ENCODE measurements around the gene PAEP.
A peak's percentile ranks its signal among the peaks of the same experiment; 100 is the strongest.

PAEP gene

DNA sequence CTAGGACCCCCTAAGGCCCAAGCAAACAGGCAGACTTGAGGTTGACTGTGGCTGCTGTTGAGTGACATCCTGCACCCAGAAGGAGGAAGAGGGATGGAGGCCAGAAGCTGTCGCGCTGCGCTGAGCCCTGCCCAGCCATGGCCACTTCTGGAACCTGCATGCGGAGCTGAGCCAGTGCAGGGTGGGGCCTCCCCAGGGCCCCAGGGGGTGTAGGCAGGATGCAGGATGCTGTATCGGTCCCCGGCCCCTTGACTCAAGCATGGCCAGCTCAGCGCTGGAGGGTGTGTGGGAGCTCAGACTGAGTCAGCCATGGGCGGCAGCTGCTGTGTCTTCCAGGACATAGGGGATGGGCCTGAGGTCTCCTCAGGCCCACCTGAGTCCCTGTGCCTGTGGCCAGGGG lies 50.9 kb downstream of the PAEP start:
- H3K4me3 ChIP-seq (replicated peaks; ENCODE audit: low read depth, low read length): no peak overlapping the region
- no peak for DNase-seq (ENCODE audit: extremely low read depth, low read depth)
- TF ChIP-seq, protein P1, sequence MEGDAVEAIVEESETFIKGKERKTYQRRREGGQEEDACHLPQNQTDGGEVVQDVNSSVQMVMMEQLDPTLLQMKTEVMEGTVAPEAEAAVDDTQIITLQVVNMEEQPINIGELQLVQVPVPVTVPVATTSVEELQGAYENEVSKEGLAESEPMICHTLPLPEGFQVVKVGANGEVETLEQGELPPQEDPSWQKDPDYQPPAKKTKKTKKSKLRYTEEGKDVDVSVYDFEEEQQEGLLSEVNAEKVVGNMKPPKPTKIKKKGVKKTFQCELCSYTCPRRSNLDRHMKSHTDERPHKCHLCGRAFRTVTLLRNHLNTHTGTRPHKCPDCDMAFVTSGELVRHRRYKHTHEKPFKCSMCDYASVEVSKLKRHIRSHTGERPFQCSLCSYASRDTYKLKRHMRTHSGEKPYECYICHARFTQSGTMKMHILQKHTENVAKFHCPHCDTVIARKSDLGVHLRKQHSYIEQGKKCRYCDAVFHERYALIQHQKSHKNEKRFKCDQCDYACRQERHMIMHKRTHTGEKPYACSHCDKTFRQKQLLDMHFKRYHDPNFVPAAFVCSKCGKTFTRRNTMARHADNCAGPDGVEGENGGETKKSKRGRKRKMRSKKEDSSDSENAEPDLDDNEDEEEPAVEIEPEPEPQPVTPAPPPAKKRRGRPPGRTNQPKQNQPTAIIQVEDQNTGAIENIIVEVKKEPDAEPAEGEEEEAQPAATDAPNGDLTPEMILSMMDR (IDR thresholded peaks at IDR 0.05; ENCODE audit: low read depth, low read length, missing control alignments): no peak

DNA sequence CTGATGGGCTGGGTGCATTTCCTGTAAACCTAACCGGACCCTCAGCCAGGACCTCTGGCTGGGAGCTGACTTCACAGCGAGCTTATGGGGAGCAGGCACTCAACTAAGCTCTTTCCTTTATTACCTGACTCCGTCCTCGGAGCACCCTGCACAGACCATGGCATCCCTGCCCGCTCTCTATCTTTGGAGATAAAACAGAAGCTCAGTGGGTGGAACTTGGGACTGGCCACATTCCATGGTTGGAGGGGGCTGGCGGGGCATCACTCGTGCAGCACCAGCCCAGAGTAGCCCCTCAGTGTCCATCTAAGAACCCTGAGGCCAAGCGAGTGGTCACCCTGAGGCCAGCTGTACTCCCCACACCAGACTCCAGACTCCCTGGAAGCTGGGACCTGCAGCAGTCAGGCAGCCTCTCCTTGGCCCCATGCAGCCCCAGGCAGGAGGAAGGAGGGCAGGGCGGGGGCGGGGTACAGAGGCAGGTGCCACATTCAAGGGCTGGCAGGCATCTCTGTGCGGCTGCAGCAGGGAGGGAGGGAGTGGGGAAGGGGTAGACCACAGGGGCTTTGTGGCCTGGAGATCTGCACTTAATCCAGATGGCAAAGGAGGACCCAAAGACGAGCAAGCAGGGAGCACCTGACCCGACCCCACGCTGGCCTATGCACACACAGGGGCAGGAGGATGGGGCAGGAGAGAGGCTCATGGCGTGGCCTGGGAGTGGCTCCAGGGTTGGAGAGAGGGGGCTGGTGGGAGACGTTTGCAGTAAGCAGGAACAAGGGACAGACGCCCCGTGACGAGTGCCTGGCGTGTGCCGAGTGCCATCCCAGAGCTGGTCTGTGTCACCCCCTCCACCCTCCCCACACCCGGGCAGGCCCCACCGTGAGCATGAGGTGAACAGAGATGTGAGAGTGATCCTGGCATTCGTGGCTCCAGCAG lies 51.7 kb downstream of the PAEP start:
- TF ChIP-seq, protein P1 (IDR thresholded peaks at IDR 0.05; ENCODE audit: low read depth, low read length, missing control alignments): no peak
- H3K4me3 ChIP-seq (replicated peaks; ENCODE audit: low read depth, low read length): no peak overlapping the region
- no peak for DNase-seq (ENCODE audit: extremely low read depth, low read depth)

DNA sequence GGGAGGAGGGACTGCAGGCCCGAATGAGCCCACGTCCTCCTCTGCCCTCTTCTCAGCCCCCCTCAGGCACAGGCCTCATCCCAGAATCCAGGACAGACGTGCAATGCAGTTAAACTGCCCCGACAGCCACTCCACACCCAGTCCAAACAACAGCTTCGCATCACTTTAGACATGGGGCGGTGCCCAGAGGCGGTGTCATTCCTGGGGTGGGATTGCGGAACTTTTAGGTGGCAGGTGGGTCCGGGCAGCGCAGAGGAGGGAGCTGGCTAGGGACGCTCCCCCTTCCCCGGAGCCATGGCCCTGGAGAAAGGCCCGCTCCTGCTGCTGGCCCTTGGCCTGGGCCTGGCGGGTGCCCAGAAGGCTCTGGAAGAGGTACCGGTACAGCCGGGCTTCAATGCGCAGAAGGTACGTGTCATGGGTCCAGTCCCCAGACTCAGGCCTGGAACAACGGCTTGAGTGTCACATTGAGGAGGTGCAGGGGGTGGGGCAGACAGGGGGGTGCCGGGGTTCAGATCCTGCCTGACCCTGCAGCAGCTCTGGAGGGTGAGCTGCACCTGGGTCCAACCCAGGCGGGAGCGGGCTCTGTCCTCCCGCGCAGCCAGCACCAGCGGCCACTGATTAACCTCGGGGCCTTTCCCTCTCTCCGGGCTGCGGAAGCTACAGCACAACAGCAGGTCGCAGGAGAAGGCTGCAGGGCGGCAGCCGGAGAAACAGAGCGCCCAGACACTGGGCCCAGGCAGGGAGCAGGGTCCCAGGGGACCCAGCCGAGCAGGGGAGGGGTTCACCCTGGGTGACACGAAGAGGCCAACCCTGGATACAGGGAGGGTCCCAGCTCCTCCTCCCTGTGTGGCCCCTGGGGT lies 52.6 kb downstream of the PAEP start:
- TF ChIP-seq, protein P1 (IDR thresholded peaks at IDR 0.05; ENCODE audit: low read depth, low read length, missing control alignments): no peak
- DNase-seq (ENCODE audit: extremely low read depth, low read depth): no peak
- H3K4me3 ChIP-seq (replicated peaks; ENCODE audit: low read depth, low read length): no peak overlapping the region

DNA sequence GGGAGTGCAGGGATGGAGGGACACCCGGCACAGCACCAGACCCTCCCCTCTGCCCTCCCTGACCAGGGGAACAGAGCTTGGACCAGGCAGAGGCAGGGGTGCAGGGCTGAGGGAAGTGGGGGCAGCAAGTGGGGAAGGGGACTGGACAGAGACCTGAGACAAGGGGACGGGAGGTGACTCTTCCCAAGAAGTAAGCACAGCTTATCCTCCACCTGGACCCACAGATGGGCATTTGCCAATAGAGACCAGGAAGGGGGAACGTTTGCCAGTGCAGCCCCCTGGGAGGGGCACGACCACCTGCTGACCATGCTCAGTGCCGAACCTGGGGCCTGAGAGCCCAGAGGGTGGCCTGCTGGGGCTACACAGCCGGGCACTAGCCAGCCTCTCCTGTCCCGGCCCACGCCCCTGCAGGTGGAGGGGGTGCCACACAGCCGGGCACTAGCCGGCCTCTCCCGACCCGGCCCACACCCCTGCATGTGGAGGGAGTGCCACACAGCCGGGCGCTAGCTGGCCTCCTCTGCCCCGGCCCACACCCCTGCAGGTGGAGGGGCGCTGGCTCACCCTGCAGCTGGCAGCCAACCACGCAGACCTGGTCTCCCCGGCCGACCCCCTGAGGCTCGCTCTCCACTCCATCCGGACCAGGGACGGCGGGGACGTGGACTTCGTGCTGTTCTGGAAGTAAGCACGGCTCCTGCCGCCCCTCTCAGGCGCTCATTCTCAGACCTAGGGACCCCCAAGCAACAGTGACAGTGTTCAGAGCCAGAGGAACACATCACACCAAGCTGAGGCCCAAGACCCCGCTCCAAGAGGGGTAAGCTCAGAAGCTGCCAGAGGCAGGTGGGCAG lies 53.5 kb downstream of the PAEP start:
- TF ChIP-seq, protein P1 (IDR thresholded peaks at IDR 0.05; ENCODE audit: low read depth, low read length, missing control alignments): no peak
- DNase-seq (ENCODE audit: extremely low read depth, low read depth): no peak
- no peak overlapping the region for H3K4me3 ChIP-seq (replicated peaks; ENCODE audit: low read depth, low read length)

DNA sequence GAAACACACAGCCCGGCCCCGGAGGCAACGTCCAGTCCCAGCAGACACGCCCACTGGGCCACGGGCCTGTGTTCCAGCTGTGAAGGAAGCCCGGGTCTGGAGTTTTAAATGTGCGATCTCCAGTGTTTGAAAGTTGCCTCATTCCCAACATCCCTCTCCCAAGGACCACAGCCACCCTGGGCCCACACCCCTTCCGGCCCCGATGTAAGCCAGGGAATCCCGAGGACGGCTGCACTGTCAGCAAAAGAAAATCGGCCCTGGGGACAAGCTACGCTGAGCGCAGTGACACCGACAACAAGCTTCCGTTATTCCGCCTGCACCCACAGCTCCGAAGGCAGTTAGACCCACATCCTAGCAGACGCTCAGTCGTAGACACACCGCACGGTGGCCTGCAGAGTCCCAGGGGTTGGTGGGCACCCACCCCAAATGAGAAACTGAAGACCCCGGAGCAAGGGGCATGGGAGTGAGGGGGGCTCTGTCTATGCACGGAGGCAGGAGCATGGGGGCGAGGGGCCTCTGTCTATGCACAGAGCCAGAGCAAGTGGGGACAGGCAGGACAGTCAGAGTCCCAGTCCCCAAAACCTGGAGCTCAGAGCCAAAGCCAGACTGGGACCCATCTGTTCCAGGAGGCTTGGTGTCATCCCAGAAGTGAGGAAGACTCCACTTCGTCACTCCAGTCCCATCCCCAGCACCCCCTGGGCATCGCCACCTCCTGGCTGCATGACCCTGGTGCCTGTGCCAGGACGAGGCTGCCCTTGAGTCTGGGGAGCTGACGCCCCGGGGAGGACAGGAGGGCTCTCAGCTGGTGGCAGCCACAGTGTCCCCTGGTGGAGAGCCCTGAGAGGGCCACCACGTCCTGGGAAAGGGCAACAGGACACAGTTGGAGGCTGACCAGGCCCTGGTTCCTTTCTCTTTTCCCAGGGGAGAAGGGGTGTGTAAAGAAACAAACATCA lies 54.4 kb downstream of the PAEP start:
- TF ChIP-seq, protein P1 (IDR thresholded peaks at IDR 0.05; ENCODE audit: low read depth, low read length, missing control alignments): peak; percentile 17
- no peak for DNase-seq (ENCODE audit: extremely low read depth, low read depth)
- no peak overlapping the region for H3K4me3 ChIP-seq (replicated peaks; ENCODE audit: low read depth, low read length)

All from HFF-Myc (cell line).